Endothelial cell of umbilical vein (primary cell): ENCODE results near the gene CCDC187. TPM values are rescaled to one million over a fixed set of nuclear protein-coding genes. Genes with fewer than 3 reads are reported as not detected.

Source experiments
- BruUV-seq: library from RNA; stranded (reverse); fragments of 400-500 nt; replicated peaks from 2 replicates; lab custom pipeline; 2021; lab: Mats Ljungman, UMichigan
- CTCF ChIA-PET: fragments of 300-600, 350-600 bp; sonication (Branson Sonifier 250); formaldehyde crosslinking; loops from one replicate; lab custom pipeline; 2021; ENCODE audit warnings: antibody characterized with exemption, inconsistent platforms; lab: Charles Lee
- POLR2A ChIA-PET: fragments of 300-600, 350-600 bp; sonication (Branson Sonifier 250); formaldehyde crosslinking; loops from one replicate; lab custom pipeline; 2021; ENCODE audit warnings: antibody characterized with exemption, inconsistent platforms; lab: Charles Lee
- DNase-seq: peaks from one replicate; pipeline ENCODE4 v3.0.0-alpha.2; 2011; ENCODE audit warnings: low read depth, low spot score
- FAIRE-seq: peaks from 2 replicates; lab custom pipeline; 2011; peaks lifted over from hg19 to GRCh38; lab: Jason Lieb, UNC
- H2AFZ ChIP-seq: 2 replicates; pipeline ENCODE4 v1.6.0; 2012; ENCODE audit warnings: low read depth, low read length, control low read depth, inconsistent platforms
- H3K27ac ChIP-seq: 2 replicates; pipeline ENCODE4 v1.5.1; 2011; ENCODE audit warnings: low read depth, mild to moderate bottlenecking, control low read depth, low read length, moderate library complexity; ENCODE audit not compliant: insufficient read depth
- H3K27me3 ChIP-seq, 2 experiments: 2 replicates each; pipeline versions ENCODE4 v1.6.0 to v1.6.1; 2011; ENCODE audit warnings: low read length in 2 of 2, mixed read lengths in 1 of 2; ENCODE audit not compliant: control insufficient read depth in 2 of 2, insufficient read depth in 2 of 2
- H3K36me3 ChIP-seq, 2 experiments: 2 replicates in 1 of 2; 3 replicates in 1 of 2; pipeline ENCODE4 v1.5.1; 2011; ENCODE audit warnings: low read length in 2 of 2, mild to moderate bottlenecking in 1 of 2, moderate library complexity in 1 of 2; ENCODE audit not compliant: control insufficient read depth in 2 of 2, insufficient read depth in 2 of 2; ENCODE audit errors: extremely low read depth in 1 of 2
- H3K4me1 ChIP-seq: 3 replicates; pipeline ENCODE4 v1.5.1; 2011; ENCODE audit warnings: mild to moderate bottlenecking, low read length; ENCODE audit not compliant: control insufficient read depth, insufficient read depth; ENCODE audit errors: extremely low read depth
- H3K4me2 ChIP-seq: 2 replicates; pipeline ENCODE4 v1.6.1; 2011; ENCODE audit warnings: low read length, control low read depth, mixed read lengths; ENCODE audit not compliant: insufficient read depth
- H3K4me3 ChIP-seq, 3 experiments: fragments of 200-600 bp in 1 of 3; sonication (generic), shearing (Covaris generic) in 1 of 3; replicated peaks in 1 of 3; 2 replicates each; pipeline ENCODE4 v1.5.1; 2011 to 2016; ENCODE audit warnings: control low read depth in 3 of 3, low read length in 3 of 3, mild to moderate bottlenecking in 2 of 3, inconsistent platforms in 1 of 3, low read depth in 1 of 3, moderate library complexity in 1 of 3; ENCODE audit not compliant: insufficient read depth in 1 of 3
- H3K79me2 ChIP-seq: 2 replicates; pipeline ENCODE4 v1.6.0; 2012; ENCODE audit warnings: low read length, inconsistent platforms; ENCODE audit not compliant: control insufficient read depth, insufficient read depth
- H3K9ac ChIP-seq: replicated peaks from 2 replicates; pipeline ENCODE3; 2011; ENCODE audit warnings: low read length, control low read depth; ENCODE audit not compliant: insufficient read depth; ENCODE audit errors: extremely low read depth
- H3K9me1 ChIP-seq: replicated peaks from 3 replicates; pipeline ENCODE4 v1.6.0; 2011; ENCODE audit warnings: mild to moderate bottlenecking, low read length; ENCODE audit not compliant: control insufficient read depth, insufficient read depth; ENCODE audit errors: extremely low read depth
- H3K9me3 ChIP-seq: replicated peaks from 2 replicates; pipeline ENCODE4 v1.5.1; 2012; ENCODE audit warnings: low read length, inconsistent platforms; ENCODE audit not compliant: control insufficient read depth, insufficient read depth
- H4K20me1 ChIP-seq: replicated peaks from 2 replicates; pipeline ENCODE3; 2011; ENCODE audit warnings: mild to moderate bottlenecking, low read length; ENCODE audit not compliant: control insufficient read depth, insufficient read depth; ENCODE audit errors: extremely low read depth
- CTCF ChIP-seq, 2 donors: IDR thresholded peaks; 1 replicate in 1 of 2; 2 replicates in 1 of 2; pipeline ENCODE4 v1.5.1; 2011; ENCODE audit warnings: low read length in 2 of 2, mild to moderate bottlenecking in 2 of 2, moderate library complexity in 2 of 2, control low read depth in 1 of 2, inconsistent platforms in 1 of 2, low read depth in 1 of 2; ENCODE audit not compliant: insufficient read depth in 1 of 2; ENCODE audit errors: extremely low read depth in 1 of 2
- EZH2 ChIP-seq: IDR thresholded peaks from 2 replicates; pipeline ENCODE4 v1.6.1; 2012; ENCODE audit warnings: borderline replicate concordance, low read depth, mild to moderate bottlenecking, moderate library complexity, low read length, inconsistent platforms; ENCODE audit not compliant: severe bottlenecking
- FOS ChIP-seq: IDR thresholded peaks from 2 replicates; pipeline ENCODE4 v1.6.1; 2011; ENCODE audit warnings: mild to moderate bottlenecking, low read length, moderate library complexity, borderline replicate concordance; ENCODE audit not compliant: insufficient read depth
- GATA2 ChIP-seq: IDR thresholded peaks from 2 replicates; pipeline ENCODE4 v1.7.0; 2011; ENCODE audit warnings: low read depth, mild to moderate bottlenecking, moderate library complexity, mixed read lengths, low read length; ENCODE audit not compliant: insufficient read length, insufficient read depth
- JUN ChIP-seq: IDR thresholded peaks from 2 replicates; pipeline ENCODE4 v1.6.1; 2011; ENCODE audit warnings: borderline replicate concordance, low read depth; ENCODE audit not compliant: insufficient read length, insufficient read depth
- MAX ChIP-seq: IDR thresholded peaks from 2 replicates; pipeline ENCODE4 v1.6.1; 2011; ENCODE audit not compliant: insufficient read depth, insufficient read length
- MYC ChIP-seq: IDR thresholded peaks from one replicate; pipeline ENCODE4 v1.6.1; 2011; ENCODE audit warnings: mild to moderate bottlenecking, low read depth, low read length
- POLR2A ChIP-seq: IDR thresholded peaks from 2 replicates; pipeline ENCODE4 v1.6.1; 2012; ENCODE audit warnings: low read depth, mild to moderate bottlenecking, control low read depth, low read length
- POLR2AphosphoS5 ChIP-seq: IDR thresholded peaks from 2 replicates; pipeline ENCODE4 v1.6.1; 2012; ENCODE audit warnings: low read depth, mild to moderate bottlenecking, control low read depth, low read length, moderate library complexity; ENCODE audit not compliant: insufficient read depth
- dilution Hi-C: fragments of 300-500 bp; cut with MboI; formaldehyde crosslinking; loops from one replicate; pipeline ENCODE4 v1.15.0; 2019; ENCODE audit warnings: low sequenced_read_pairs; ENCODE audit not compliant: extremely low pct_ligation_motif_present
- intact Hi-C: fragments of 100-400 bp; cut with micrococcal nuclease; formaldehyde crosslinking; loops from one replicate; pipeline ENCODE4 v1.10.0; 2022
- polyA plus RNA-seq, 4 experiments: library from polyadenylated mRNA; depleted of rRNA in 3 of 4; stranded (reverse) in 3 of 4; unstranded in 1 of 4; fragments of >200 nt; gene quantifications; 2 replicates each; pipeline versions ENCODE4 v1.2.1 to v1.2.3, GENCODE V29; 2011 to 2012; ENCODE audit warnings: missing spikeins in 1 of 4
- total RNA-seq: library from RNA; stranded (reverse); gene quantifications from 2 replicates; pipeline ENCODE4 v1.2.3, GENCODE V29; 2021

Gene CCDC187
- total and polyA plus RNA-seq, 2 donors (not counting 3 experiments of a cell fraction or from before 2014, with no cell fraction given) = not detected

- BruUV-seq = no TSS peak
- H3K4me3 ChIP-seq = no peak overlapping the region
- CTCF ChIA-PET = no interaction called here
These were observed 562 bp upstream of the CCDC187 start for GRCh38 chr9:136304456-136304855.

More at GRCh38 chr9:136304456-136304855, 562 bp upstream of the CCDC187 start:
- POLR2A ChIA-PET = no interaction called here
- no peak for DNase-seq
- dilution Hi-C loops = no loop called here
- Histone ChIP-seq H3K27me3 (no peaks in the 10 kb centered on the region), H3K79me2 (no peaks in the 10 kb centered on the region), H3K4me1 (no peaks in the 10 kb centered on the region), H3K9me1 (no peaks in the 10 kb centered on the region), H3K27ac (no peak overlapping the region), H3K9ac (no peak overlapping the region), H3K9me3 (no peaks in the 10 kb centered on the region), H2AFZ (no peak overlapping the region), H3K4me2 (no peak overlapping the region), H4K20me1 (no peaks in the 10 kb centered on the region), H3K36me3 (no peaks in the 10 kb centered on the region)
- FAIRE-seq = no peak
- intact Hi-C loops = no loop called here
- TF ChIP-seq GATA2 = no peak
- no peak for TF ChIP-seq EZH2
- TF ChIP-seq POLR2AphosphoS5 = no peak
- no peak for TF ChIP-seq JUN
- TF ChIP-seq CTCF (IDR thresholded peaks at IDR 0.05; ENCODE audit: extremely low read depth in 1 of 2, insufficient read depth in 1 of 2, low read depth in 1 of 2, low read length in 2 of 2) = no peak
- TF ChIP-seq FOS = no peak
- TF ChIP-seq MYC = no peak
- no peak for TF ChIP-seq MAX
- TF ChIP-seq POLR2A = no peak
